ENCODE measurements around the gene TRAF3IP1. TPM values are rescaled to one million over a fixed set of nuclear protein-coding genes. Genes with fewer than 3 reads are reported as not detected.

Gene TRAF3IP1
- polyA plus RNA-seq, 1 donor from 2014 or later, result 12.5 TPM

DNA sequence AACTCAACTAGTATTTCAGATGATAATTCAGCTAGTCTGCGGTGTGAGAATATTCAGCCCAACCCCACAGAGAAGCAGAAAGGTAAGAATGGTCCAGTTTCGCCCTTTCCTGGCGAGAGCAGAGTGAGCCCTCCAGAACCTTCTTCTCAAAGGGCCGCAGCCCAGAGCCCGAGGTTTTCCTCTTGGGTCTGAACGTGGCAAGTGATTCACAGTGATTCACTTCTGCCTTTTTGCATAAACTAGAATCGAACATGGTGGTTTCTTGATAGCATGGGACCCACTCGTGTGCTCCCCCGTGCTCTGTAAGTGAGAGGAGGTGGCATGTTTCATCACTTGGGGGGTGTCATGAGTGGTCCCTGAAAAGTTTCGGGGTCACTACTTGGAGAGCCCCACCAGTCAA is 24.2 kb downstream of the TRAF3IP1 start:
- no peaks in the 10 kb centered on the region for H3K9me3 ChIP-seq (ENCODE audit: low read length)
- no peak overlapping the region for H3K9ac ChIP-seq (ENCODE audit: low read length)
- no peak for TF ChIP-seq RAD21 (conservative IDR thresholded peaks at IDR 0.05)
- TF ChIP-seq, protein P1, sequence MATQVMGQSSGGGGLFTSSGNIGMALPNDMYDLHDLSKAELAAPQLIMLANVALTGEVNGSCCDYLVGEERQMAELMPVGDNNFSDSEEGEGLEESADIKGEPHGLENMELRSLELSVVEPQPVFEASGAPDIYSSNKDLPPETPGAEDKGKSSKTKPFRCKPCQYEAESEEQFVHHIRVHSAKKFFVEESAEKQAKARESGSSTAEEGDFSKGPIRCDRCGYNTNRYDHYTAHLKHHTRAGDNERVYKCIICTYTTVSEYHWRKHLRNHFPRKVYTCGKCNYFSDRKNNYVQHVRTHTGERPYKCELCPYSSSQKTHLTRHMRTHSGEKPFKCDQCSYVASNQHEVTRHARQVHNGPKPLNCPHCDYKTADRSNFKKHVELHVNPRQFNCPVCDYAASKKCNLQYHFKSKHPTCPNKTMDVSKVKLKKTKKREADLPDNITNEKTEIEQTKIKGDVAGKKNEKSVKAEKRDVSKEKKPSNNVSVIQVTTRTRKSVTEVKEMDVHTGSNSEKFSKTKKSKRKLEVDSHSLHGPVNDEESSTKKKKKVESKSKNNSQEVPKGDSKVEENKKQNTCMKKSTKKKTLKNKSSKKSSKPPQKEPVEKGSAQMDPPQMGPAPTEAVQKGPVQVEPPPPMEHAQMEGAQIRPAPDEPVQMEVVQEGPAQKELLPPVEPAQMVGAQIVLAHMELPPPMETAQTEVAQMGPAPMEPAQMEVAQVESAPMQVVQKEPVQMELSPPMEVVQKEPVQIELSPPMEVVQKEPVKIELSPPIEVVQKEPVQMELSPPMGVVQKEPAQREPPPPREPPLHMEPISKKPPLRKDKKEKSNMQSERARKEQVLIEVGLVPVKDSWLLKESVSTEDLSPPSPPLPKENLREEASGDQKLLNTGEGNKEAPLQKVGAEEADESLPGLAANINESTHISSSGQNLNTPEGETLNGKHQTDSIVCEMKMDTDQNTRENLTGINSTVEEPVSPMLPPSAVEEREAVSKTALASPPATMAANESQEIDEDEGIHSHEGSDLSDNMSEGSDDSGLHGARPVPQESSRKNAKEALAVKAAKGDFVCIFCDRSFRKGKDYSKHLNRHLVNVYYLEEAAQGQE (IDR thresholded peaks at IDR 0.05; ENCODE audit: borderline replicate concordance), result no peak
- TF ChIP-seq MXI1 (conservative IDR thresholded peaks at IDR 0.05; ENCODE audit: poor library complexity, severe bottlenecking), result no peak
- TF ChIP-seq SMC3 (conservative IDR thresholded peaks at IDR 0.05; ENCODE audit: poor library complexity), result no peak
- TF ChIP-seq TAF1 (IDR thresholded peaks at IDR 0.05; ENCODE audit: low read depth), result no peak
- TF ChIP-seq, protein P2, sequence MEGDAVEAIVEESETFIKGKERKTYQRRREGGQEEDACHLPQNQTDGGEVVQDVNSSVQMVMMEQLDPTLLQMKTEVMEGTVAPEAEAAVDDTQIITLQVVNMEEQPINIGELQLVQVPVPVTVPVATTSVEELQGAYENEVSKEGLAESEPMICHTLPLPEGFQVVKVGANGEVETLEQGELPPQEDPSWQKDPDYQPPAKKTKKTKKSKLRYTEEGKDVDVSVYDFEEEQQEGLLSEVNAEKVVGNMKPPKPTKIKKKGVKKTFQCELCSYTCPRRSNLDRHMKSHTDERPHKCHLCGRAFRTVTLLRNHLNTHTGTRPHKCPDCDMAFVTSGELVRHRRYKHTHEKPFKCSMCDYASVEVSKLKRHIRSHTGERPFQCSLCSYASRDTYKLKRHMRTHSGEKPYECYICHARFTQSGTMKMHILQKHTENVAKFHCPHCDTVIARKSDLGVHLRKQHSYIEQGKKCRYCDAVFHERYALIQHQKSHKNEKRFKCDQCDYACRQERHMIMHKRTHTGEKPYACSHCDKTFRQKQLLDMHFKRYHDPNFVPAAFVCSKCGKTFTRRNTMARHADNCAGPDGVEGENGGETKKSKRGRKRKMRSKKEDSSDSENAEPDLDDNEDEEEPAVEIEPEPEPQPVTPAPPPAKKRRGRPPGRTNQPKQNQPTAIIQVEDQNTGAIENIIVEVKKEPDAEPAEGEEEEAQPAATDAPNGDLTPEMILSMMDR (IDR thresholded peaks at IDR 0.05; ENCODE audit: poor library complexity, severe bottlenecking), result no peak
- no peak for TF ChIP-seq EP300 (conservative IDR thresholded peaks at IDR 0.05; ENCODE audit: poor library complexity, severe bottlenecking)
- no peak for TF ChIP-seq EZH2 (IDR thresholded peaks at IDR 0.05; ENCODE audit: borderline replicate concordance, insufficient read depth, low read length, poor library complexity, severe bottlenecking)
- TF ChIP-seq POLR2AphosphoS5 (IDR thresholded peaks at IDR 0.05), result no peak
- no peak overlapping the region for H3K4me2 ChIP-seq (ENCODE audit: low read length)
- no peak overlapping the region for H2AFZ ChIP-seq (ENCODE audit: low read depth, low read length)
- H3K27me3 ChIP-seq (ENCODE audit: insufficient read depth, low read depth, low read length), result no peaks in the 10 kb centered on the region
- no peaks in the 10 kb centered on the region for H3F3A ChIP-seq (ENCODE audit: insufficient read depth, low read length, poor library complexity, severe bottlenecking)
- H3K79me2 ChIP-seq (replicated peaks; ENCODE audit: insufficient read depth, low read length), result no peaks in the 10 kb centered on the region
- H3K27ac ChIP-seq (ENCODE audit: low read length), result no peak overlapping the region
- no peaks in the 10 kb centered on the region for H4K20me1 ChIP-seq (ENCODE audit: insufficient read depth)
- H3K4me3 ChIP-seq (ENCODE audit: low read length), result no peak overlapping the region
- no peaks in the 10 kb centered on the region for H3K36me3 ChIP-seq (ENCODE audit: insufficient read depth, low read length)
- no peaks in the 10 kb centered on the region for H3K9me2 ChIP-seq (ENCODE audit: insufficient read depth, low read length)

DNA sequence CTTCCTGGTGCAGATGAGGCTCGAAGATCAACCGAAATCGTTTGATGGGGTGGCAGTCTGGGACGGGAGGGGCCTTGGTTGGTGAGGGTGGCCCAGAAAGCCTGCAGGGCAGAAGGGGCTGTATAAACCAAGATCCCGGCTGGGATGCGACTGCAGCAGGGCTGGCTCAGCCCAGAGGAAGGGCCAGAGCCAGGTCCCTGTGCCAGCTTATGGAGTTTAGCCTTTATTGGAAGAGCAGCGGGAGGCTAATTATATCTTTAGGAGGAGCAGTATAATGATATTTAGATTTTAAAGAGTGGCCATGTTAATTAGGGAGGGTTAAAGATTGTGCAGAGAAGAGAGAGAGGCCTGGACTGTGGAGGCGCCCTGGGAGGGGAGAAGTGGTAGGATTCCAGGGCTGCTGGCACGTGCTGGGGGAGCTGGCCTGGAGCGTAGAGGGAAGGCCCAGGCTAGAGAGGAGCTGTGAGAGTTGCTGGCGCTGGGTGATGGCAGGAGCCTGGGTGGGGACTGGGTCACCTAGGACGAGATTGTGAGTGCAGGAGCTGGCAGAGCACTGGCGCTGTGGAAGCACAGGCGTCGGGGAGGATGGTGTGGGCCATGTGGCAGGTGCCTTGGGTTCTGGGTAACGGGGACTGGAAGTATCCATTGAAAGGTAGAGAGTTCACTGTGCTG is 25.1 kb downstream of the TRAF3IP1 start:
- Histone ChIP-seq H3K9me2 (ENCODE audit: insufficient read depth, low read length) (no peaks in the 10 kb centered on the region), H3K4me2 (ENCODE audit: low read length) (no peak overlapping the region), H3K4me3 (ENCODE audit: low read length) (no peak overlapping the region), H3F3A (ENCODE audit: insufficient read depth, low read length, poor library complexity, severe bottlenecking) (no peaks in the 10 kb centered on the region), H3K79me2 (replicated peaks; ENCODE audit: insufficient read depth, low read length) (no peaks in the 10 kb centered on the region), H3K27ac (ENCODE audit: low read length) (no peak overlapping the region), H3K9me3 (ENCODE audit: low read length) (no peaks in the 10 kb centered on the region), H3K36me3 (ENCODE audit: insufficient read depth, low read length) (no peaks in the 10 kb centered on the region), H4K20me1 (ENCODE audit: insufficient read depth) (no peaks in the 10 kb centered on the region), H3K9ac (ENCODE audit: low read length) (no peak overlapping the region), H2AFZ (ENCODE audit: low read depth, low read length) (no peak overlapping the region), H3K27me3 (ENCODE audit: insufficient read depth, low read depth, low read length) (no peaks in the 10 kb centered on the region)
- TF ChIP-seq, protein P2 (IDR thresholded peaks at IDR 0.05; ENCODE audit: poor library complexity, severe bottlenecking), result no peak
- no peak for TF ChIP-seq EP300 (conservative IDR thresholded peaks at IDR 0.05; ENCODE audit: poor library complexity, severe bottlenecking)
- no peak for TF ChIP-seq RAD21 (conservative IDR thresholded peaks at IDR 0.05)
- TF ChIP-seq POLR2AphosphoS5 (IDR thresholded peaks at IDR 0.05), result no peak
- TF ChIP-seq TAF1 (IDR thresholded peaks at IDR 0.05; ENCODE audit: low read depth), result no peak
- TF ChIP-seq, protein P1 (IDR thresholded peaks at IDR 0.05; ENCODE audit: borderline replicate concordance), result no peak
- no peak for TF ChIP-seq MXI1 (conservative IDR thresholded peaks at IDR 0.05; ENCODE audit: poor library complexity, severe bottlenecking)
- TF ChIP-seq SMC3 (conservative IDR thresholded peaks at IDR 0.05; ENCODE audit: poor library complexity), result no peak
- no peak for TF ChIP-seq EZH2 (IDR thresholded peaks at IDR 0.05; ENCODE audit: borderline replicate concordance, insufficient read depth, low read length, poor library complexity, severe bottlenecking)

Measured in neural cell (in vitro differentiated cells).